GM12878 (cell line): ENCODE measurements around the gene TIMP4.

Source experiments
- CREB1 ChIP-seq: IDR thresholded peaks from 2 replicates; pipeline ENCODE4 v1.6.1; 2012; ENCODE audit warnings: low read depth, mild to moderate bottlenecking, inconsistent platforms
- CTCF ChIP-seq, 3 experiments: IDR thresholded peaks in 2 of 3; conservative IDR thresholded peaks in 1 of 3; 2 replicates each; pipeline ENCODE4 v1.5.1; 2011; ENCODE audit warnings: low read depth in 3 of 3, low read length in 3 of 3, mild to moderate bottlenecking in 3 of 3, control low read depth in 2 of 3, moderate library complexity in 2 of 3, inconsistent platforms in 1 of 3, mixed read lengths in 1 of 3; ENCODE audit not compliant: control insufficient read depth in 2 of 3, insufficient read depth in 1 of 3; ENCODE audit errors: extremely low read depth in 1 of 3
- MAX ChIP-seq: IDR thresholded peaks from 2 replicates; pipeline ENCODE4 v1.6.1; 2012; ENCODE audit warnings: low read depth, low read length, improper control_type of control experiment

GRCh38 chr3:12132881-12133280, 25.8 kb downstream of the TIMP4 start:
- TF ChIP-seq CREB1 (no peak), MAX (no peak), CTCF (IDR thresholded peaks at IDR 0.05 in 2 of 3, conservative IDR thresholded peaks at IDR 0.05 in 1 of 3; ENCODE audit: control insufficient read depth in 2 of 3, extremely low read depth in 1 of 3, insufficient read depth in 1 of 3, low read depth in 3 of 3, low read length in 3 of 3) (no peak)
